Peyer's patch (tissue), 4 donors: ENCODE data around the gene SORL1.

Source experiments
- CTCF ChIP-seq, 6 experiments: fragments of 450-650 bp in 4 of 6; fragments of 200-600 bp in 2 of 6; sonication (generic) in 1 of 6; IDR thresholded peaks; one replicate each; pipeline ENCODE4 v1.5.1; 2017 to 2019; ENCODE audit warnings: antibody characterized with exemption in 6 of 6, mild to moderate bottlenecking in 3 of 6, moderate library complexity in 1 of 6
- POLR2A ChIP-seq, 2 donors: fragments of 450-650 bp; IDR thresholded peaks; one replicate each; pipeline ENCODE4 v1.5.1; 2017; ENCODE audit warnings: antibody characterized with exemption in 2 of 2, mild to moderate bottlenecking in 2 of 2, moderate library complexity in 2 of 2

- peak; percentile 75 to 94 (median 91) for TF ChIP-seq CTCF (IDR thresholded peaks at IDR 0.05)
- TF ChIP-seq POLR2A (IDR thresholded peaks at IDR 0.05): no peak
These were observed 139.4 kb downstream of the SORL1 start for GRCh38 chr11:121591405-121592033.
